Measurements from ENCODE around the gene ATP1B3.
"Not testable (repeated sequence)": the region's sequence is repeated elsewhere in the genome, so short reads cannot be mapped to it uniquely, and the experiment has no call there.

Gene ATP1B3

GRCh38 chr3:141839389-141839788, 37.1 kb upstream of the ATP1B3 start:
- TF ChIP-seq CTCF (IDR thresholded peaks at IDR 0.05; ENCODE audit: insufficient read depth, low read depth, low read length, missing control alignments), result no peak
- no peak for DNase-seq (ENCODE audit: low read depth)

GRCh38 chr3:141840737-141841544, 35.5 kb upstream of the ATP1B3 start:
- no peak overlapping the region for H3K4me3 ChIP-seq (ENCODE audit: low read depth, low read length)
- DNase-seq (ENCODE audit: low read depth), result no peak
- no peak for TF ChIP-seq CTCF (IDR thresholded peaks at IDR 0.05; ENCODE audit: insufficient read depth, low read depth, low read length, missing control alignments)

More at GRCh38 chr3:141839389-141839788, 37.1 kb upstream of the ATP1B3 start:
- H3K4me3 ChIP-seq (ENCODE audit: low read depth, low read length), result no peak overlapping the region

- no peak for DNase-seq (ENCODE audit: low read depth)
- H3K4me3 ChIP-seq (ENCODE audit: low read depth, low read length), result no peak overlapping the region
- no peak for TF ChIP-seq CTCF (IDR thresholded peaks at IDR 0.05; ENCODE audit: insufficient read depth, low read depth, low read length, missing control alignments)
Observed at GRCh38 chr3:141844108-141844507, 32.3 kb upstream of the ATP1B3 start.

- no peak for TF ChIP-seq CTCF (IDR thresholded peaks at IDR 0.05; ENCODE audit: insufficient read depth, low read depth, low read length, missing control alignments)
- DNase-seq (ENCODE audit: low read depth), result no peak
- no peak overlapping the region for H3K4me3 ChIP-seq (ENCODE audit: low read depth, low read length)
Observed at GRCh38 chr3:141844812-141845211, 31.6 kb upstream of the ATP1B3 start.

GRCh38 chr3:141845407-141846049, 30.9 kb upstream of the ATP1B3 start:
- no peak overlapping the region for H3K4me3 ChIP-seq (ENCODE audit: low read depth, low read length)
- TF ChIP-seq CTCF (IDR thresholded peaks at IDR 0.05; ENCODE audit: insufficient read depth, low read depth, low read length, missing control alignments), result no peak
- DNase-seq (ENCODE audit: low read depth), result peak; percentile 14

- TF ChIP-seq CTCF (IDR thresholded peaks at IDR 0.05; ENCODE audit: insufficient read depth, low read depth, low read length, missing control alignments), result no peak
- H3K4me3 ChIP-seq (ENCODE audit: low read depth, low read length), result no peak overlapping the region
- no peak for DNase-seq (ENCODE audit: low read depth)
Observed at GRCh38 chr3:141846050-141846433, 30.4 kb upstream of the ATP1B3 start.

- DNase-seq (ENCODE audit: low read depth); H3K4me3 ChIP-seq (ENCODE audit: low read depth, low read length): not testable (repeated sequence)
Observed at GRCh38 chr3:141848159-141848748, 28.2 kb upstream of the ATP1B3 start.
